Cardiac fibroblast (primary cell): ENCODE data around the gene PRKAR2A.
"Not testable (repeated sequence)": the region's sequence is repeated elsewhere in the genome, so short reads cannot be mapped to it uniquely, and the experiment has no call there.

Experiments used
- DNase-seq, 2 donors: peaks; one replicate each; pipeline versions ENCODE4 v3.0.0 to v3.0.0-alpha.2; 2010; ENCODE audit warnings: low read depth in 2 of 2
- H3K4me3 ChIP-seq, 2 donors: replicated peaks in 1 of 2; 1 replicate in 1 of 2; 2 replicates in 1 of 2; pipeline ENCODE4 v1.5.1; 2011; ENCODE audit warnings: low read depth in 2 of 2, low read length in 2 of 2, mild to moderate bottlenecking in 2 of 2, moderate library complexity in 1 of 2
- TF ChIP-seq, protein P1 (sequence below): IDR thresholded peaks from one replicate; pipeline ENCODE4 v1.5.1; 2011; ENCODE audit warnings: low read depth, mild to moderate bottlenecking, low read length, inconsistent platforms

PRKAR2A gene

DNA sequence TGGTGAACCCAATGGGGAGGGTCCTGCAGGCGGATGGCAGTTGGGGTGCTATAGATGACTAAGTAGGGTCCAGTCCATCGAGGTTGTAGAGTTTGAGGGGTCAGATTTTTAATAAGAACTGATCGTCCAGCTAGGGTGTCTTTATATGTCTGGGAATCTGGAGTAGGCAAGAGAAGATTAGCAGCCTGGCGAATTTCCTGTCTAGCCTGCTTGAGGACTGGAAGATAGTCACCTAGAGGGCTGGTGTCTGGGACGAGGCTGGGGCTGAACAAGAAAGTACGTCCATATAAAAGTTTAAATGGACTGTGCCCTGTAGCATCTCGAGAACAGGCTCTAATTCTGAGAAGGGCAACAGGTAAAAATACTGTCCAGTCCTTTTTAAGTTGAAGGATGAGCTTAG lies 123.9 kb downstream of the PRKAR2A start:
- DNase-seq = no peak
- no peak overlapping the region for H3K4me3 ChIP-seq
- TF ChIP-seq, protein P1, sequence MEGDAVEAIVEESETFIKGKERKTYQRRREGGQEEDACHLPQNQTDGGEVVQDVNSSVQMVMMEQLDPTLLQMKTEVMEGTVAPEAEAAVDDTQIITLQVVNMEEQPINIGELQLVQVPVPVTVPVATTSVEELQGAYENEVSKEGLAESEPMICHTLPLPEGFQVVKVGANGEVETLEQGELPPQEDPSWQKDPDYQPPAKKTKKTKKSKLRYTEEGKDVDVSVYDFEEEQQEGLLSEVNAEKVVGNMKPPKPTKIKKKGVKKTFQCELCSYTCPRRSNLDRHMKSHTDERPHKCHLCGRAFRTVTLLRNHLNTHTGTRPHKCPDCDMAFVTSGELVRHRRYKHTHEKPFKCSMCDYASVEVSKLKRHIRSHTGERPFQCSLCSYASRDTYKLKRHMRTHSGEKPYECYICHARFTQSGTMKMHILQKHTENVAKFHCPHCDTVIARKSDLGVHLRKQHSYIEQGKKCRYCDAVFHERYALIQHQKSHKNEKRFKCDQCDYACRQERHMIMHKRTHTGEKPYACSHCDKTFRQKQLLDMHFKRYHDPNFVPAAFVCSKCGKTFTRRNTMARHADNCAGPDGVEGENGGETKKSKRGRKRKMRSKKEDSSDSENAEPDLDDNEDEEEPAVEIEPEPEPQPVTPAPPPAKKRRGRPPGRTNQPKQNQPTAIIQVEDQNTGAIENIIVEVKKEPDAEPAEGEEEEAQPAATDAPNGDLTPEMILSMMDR = no peak

DNA sequence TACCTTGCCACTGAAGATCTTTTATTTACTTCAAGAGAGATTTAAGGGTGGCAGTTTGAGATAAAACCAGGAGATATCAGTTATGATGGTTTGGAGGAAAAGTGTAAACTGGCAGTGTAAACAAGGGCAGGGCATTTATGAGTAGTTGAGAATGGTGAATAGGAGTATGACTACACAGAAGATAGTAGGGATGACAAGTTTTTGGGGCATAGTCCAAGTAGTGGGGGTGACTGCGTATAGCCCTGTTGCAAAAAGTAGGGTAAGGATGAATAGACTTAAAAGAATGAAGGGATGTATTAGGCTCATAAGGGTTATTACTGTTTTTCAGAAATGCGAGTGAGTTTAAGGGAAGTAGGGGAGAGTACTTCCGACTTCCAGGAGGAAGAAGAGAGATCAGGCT lies 124.4 kb downstream of the PRKAR2A start:
- DNase-seq = peak in 1 of 2 donors; percentile 33
- not testable (repeated sequence) for H3K4me3 ChIP-seq

DNA sequence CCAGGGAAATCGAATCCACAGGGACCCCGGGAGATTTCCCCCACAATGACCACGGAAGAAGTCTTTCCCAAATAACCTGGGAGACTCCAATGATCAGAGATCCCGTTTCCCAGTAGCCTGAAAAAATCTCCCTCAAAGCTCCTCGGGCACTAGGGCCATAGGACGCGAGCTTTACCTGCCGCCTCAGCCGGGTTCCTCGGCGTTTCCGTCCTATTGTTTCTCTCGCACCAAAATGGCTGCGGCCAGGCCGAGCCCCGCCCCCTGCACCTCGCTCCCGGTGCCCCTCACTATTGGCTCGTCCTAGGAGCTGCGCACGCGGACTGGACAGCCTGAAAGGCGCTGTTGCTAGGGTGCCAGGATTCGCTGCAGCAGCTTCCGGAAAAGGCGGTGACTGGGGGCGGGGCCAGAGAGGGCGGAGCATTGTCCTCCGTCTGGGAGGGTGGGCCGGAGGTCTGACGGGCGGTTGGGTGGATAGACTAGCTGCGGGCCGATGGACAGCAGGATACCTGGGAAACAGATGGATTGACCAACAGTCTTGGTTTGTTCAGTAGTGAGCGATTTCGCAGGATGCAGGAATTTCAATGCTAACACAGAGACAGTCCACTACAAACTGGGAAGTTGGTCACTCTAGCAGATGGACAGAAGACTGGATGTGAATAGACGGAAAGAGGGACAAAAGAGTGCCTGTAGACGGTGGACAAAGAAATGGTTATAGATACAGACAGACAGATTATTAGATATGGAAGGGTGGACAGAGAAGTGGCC lies 130.5 kb downstream of the PRKAR2A start, which contains the start of gene IP6K2:
Gene IP6K2, minus strand, starts transcription at position 240 of the 765 bp plus-strand sequence. CDS start 21,930 bp downstream, outside the sequence.
- TF ChIP-seq, protein P1 = no peak
- DNase-seq = peak; percentile 97 to 98
- H3K4me3 ChIP-seq = peak within 1 kb of the TSS; percentile 95 to 96

DNA sequence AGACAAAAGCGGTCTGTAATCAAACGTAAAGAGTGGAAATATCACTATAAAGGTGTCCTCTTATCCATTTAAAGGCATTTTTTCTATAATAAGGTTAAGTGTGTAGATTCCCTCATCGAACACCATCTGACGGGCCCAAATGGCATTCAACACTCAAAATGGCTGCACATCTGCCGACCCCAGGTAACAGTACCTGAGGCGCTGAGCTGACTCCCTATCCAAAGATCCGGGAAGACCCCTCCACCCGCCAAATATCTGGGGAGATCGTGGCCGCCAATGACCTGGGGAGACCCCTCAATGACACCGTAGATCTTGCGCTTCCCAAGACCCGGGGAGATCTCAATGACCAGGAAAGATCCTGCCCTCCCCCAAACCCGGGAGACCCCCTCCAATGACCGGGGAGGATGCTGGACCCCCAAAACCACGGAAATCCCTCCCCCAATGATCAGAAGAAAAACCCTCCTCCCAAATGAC lies 131.1 kb downstream of the PRKAR2A start:
- TF ChIP-seq, protein P1 = no peak
- H3K4me3 ChIP-seq = peak overlapping the region; percentile 95 to 96
- DNase-seq = no peak

DNA sequence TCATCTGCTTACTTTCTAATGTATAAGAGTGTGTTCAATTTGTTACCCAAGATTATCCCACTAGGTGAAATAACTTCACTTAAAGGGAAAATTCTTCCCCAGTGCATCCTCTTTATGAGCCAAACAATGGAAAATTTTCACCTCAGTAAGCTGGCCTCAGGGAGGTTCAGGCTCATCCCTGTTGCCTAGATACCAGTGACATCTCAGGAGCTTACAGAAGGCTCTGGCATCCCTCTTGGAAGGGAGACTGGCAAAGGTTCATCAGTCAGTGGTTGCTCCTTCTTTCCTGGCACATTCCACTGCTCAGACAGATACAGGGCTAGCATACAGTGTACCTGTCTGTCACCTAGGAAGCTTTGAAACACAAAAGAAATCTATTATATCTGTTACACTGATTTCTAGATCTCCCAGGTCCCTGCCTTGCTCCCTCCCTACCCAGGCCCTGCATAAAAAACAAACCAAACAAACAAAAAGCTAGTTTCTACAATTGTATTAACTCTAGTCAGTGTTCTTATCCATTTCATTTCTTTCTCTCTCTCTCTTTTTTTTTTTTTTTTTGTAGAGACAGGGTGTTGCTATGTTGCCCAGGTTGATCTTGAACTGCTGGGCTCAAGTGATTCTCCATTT lies 132.4 kb downstream of the PRKAR2A start:
- TF ChIP-seq, protein P1 = no peak
- peak overlapping the region in 1 of 2 donors; percentile 96 for H3K4me3 ChIP-seq
- DNase-seq = peak; percentile 43 to 56

DNA sequence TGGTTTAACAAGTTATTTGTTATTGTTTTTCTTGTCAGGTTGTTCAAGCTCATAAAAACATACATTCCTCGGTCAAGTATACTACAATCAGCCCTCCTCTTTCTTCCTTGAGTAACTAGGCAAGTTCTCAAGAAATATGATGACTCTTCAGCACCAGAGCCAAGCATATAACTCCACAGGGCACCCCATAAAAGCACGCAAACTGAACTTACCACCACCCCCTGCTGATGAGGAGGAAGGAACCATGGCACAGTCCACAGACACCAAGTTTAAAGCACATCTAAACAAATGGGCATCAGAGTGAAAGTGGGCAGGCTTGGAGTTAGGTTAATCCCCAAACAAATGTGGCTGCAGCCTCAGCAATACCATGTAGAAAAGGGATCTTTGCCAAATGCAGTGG lies 135.9 kb downstream of the PRKAR2A start:
- no peak for DNase-seq
- TF ChIP-seq, protein P1 = no peak
- H3K4me3 ChIP-seq = no peak overlapping the region

DNA sequence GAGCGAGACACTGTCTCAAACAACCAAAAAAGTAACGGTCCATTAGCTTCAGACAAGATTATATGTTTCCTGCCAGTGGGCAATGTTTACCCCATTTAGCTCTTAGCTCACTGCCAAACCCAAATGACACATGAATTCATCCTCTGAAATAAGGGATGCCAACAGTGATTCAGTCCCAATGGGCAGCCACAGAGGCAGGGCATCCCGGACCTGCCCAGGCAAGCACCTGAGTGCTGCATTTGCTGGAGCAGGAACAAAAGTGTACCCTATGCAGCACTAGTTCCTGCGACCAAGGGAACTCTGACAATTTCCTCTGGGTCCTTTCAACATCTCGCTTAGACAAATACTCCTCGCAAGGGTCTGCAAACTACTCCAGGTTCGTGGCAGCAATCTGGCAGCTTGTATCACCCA lies 138.6 kb downstream of the PRKAR2A start:
- no peak for DNase-seq
- TF ChIP-seq, protein P1 = no peak
- no peak overlapping the region for H3K4me3 ChIP-seq
